GM23248 (cell line): ENCODE data around the gene ZBTB42. TPM values are rescaled to one million over a fixed set of nuclear protein-coding genes. Genes with fewer than 3 reads are reported as not detected.
A peak's percentile ranks its signal among the peaks of the same experiment; 100 is the strongest.

Experiments
- DNase-seq: peaks from one replicate; pipeline ENCODE4 v3.0.0-alpha.2; 2015
- H2AFZ ChIP-seq: fragments of 200-600 bp; sonication (generic); 2 replicates; pipeline ENCODE4 v1.6.1; 2016; ENCODE audit warnings: antibody characterized with exemption
- H3F3A ChIP-seq: fragments of 200-600 bp; sonication (generic); 2 replicates; pipeline ENCODE4 v1.6.1; 2016; ENCODE audit warnings: mild to moderate bottlenecking, antibody characterized with exemption, mixed run types; ENCODE audit not compliant: insufficient read depth
- H3K27ac ChIP-seq: fragments of 200-600 bp; sonication (generic); 2 replicates; pipeline ENCODE4 v1.5.1; 2016; ENCODE audit warnings: mild to moderate bottlenecking
- H3K27me3 ChIP-seq: fragments of 200-600 bp; sonication (generic); replicated peaks from 2 replicates; pipeline ENCODE4 v1.6.1; 2016; ENCODE audit warnings: mild to moderate bottlenecking; ENCODE audit not compliant: insufficient read depth
- H3K36me3 ChIP-seq: fragments of 200-600 bp; sonication (generic); 2 replicates; pipeline ENCODE4 v1.6.1; 2016; ENCODE audit warnings: low read depth, mild to moderate bottlenecking
- H3K4me1 ChIP-seq: fragments of 200-600 bp; sonication (generic); 2 replicates; pipeline ENCODE4 v1.6.1; 2016; ENCODE audit warnings: mild to moderate bottlenecking; ENCODE audit not compliant: insufficient read depth
- H3K4me2 ChIP-seq: fragments of 200-600 bp; sonication (generic); one replicate; pipeline ENCODE4 v1.6.1; 2016; ENCODE audit warnings: mild to moderate bottlenecking; ENCODE audit not compliant: unreplicated experiment
- H3K4me3 ChIP-seq: fragments of 200-600 bp; sonication (generic); 2 replicates; pipeline ENCODE4 v1.5.1; 2016; ENCODE audit warnings: mild to moderate bottlenecking
- H3K79me2 ChIP-seq: fragments of 200-600 bp; sonication (generic); 2 replicates; pipeline ENCODE4 v1.6.1; 2016; ENCODE audit warnings: mild to moderate bottlenecking; ENCODE audit not compliant: insufficient read depth
- H3K9ac ChIP-seq: fragments of 200-600 bp; sonication (generic); 2 replicates; pipeline ENCODE4 v1.6.1; 2016; ENCODE audit warnings: mild to moderate bottlenecking
- H3K9me2 ChIP-seq: fragments of 200-600 bp; sonication (generic); 2 replicates; pipeline ENCODE4 v1.6.1; 2016; ENCODE audit warnings: mixed run types, mild to moderate bottlenecking, moderate library complexity; ENCODE audit not compliant: insufficient read depth
- H3K9me3 ChIP-seq: fragments of 200-600 bp; sonication (generic); one replicate; pipeline ENCODE4 v1.6.1; 2017; ENCODE audit warnings: low read depth
- H4K20me1 ChIP-seq: fragments of 200-600 bp; sonication (generic); 2 replicates; pipeline ENCODE4 v1.6.0; 2016; ENCODE audit not compliant: insufficient read depth
- EZH2 ChIP-seq: fragments of 200-600 bp; sonication (generic); IDR thresholded peaks from 2 replicates; pipeline ENCODE4 v1.6.1; 2018; ENCODE audit warnings: antibody characterized with exemption, mild to moderate bottlenecking; ENCODE audit not compliant: insufficient read depth, poor library complexity, severe bottlenecking
- EZH2phosphoT487 ChIP-seq: fragments of 200-600 bp; sonication (generic); IDR thresholded peaks from 2 replicates; pipeline ENCODE4 v1.6.1; 2018; ENCODE audit warnings: antibody characterized with exemption, moderate library complexity, mild to moderate bottlenecking, low read depth; ENCODE audit not compliant: insufficient read depth
- WGBS, 2 experiments: methylation state at CpG; one replicate each; pipeline ENCODE4 v1.1.6; 2015 to 2017; ENCODE audit warnings: low lambda C conversion rate in 2 of 2, low coverage in 1 of 2; ENCODE audit errors: missing lambda C conversion rate in 2 of 2; 5-methylcytosine and 5-hydroxymethylcytosine counted together
- in situ Hi-C: fragments of 300-500 bp; cut with MboI; formaldehyde crosslinking; loops from 2 replicates; pipeline ENCODE4 v1.15.0; 2020
- polyA plus RNA-seq: library from polyadenylated mRNA; unstranded; fragments of >200 nt; fragmentation: Nextera tagmentation; extraction: Ambion mirVana; gene quantifications from 2 replicates; pipeline ENCODE4 v1.2.1, GENCODE V29; 2016
- total RNA-seq: library from RNA; depleted of rRNA; stranded (reverse); fragments of >200 nt; shearing (Covaris generic); gene quantifications from 2 replicates; pipeline ENCODE4 v1.2.3, GENCODE V29; 2014

ZBTB42 gene
- total and polyA plus RNA-seq, 2 experiments from 2014 or later = 0.56 to 2.4 TPM

- no peak for DNase-seq
- H3F3A ChIP-seq = peaks cover 3% of the 10 kb centered on the region; the same call in 1 of the 2 replicates
Measured at GRCh38 chr14:104804481-104805325, 3.8 kb downstream of the ZBTB42 start.

GRCh38 chr14:104805326-104805678 is 4.4 kb downstream of the ZBTB42 start:
- TF ChIP-seq EZH2phosphoT487 = no peak
- no peak for TF ChIP-seq EZH2
- Histone ChIP-seq H3K9me3 (no peaks in the 10 kb centered on the region), H2AFZ (no peak overlapping the region), H3K9ac (no peak overlapping the region), H3K36me3 (no peaks in the 10 kb centered on the region), H3K4me3 (no peak overlapping the region), H3F3A (no peaks in the 10 kb centered on the region), H3K4me1 (peaks cover 4% of the 10 kb centered on the region; the same call in 1 of the 2 replicates), H3K27ac (no peak overlapping the region), H3K27me3 (no peaks in the 10 kb centered on the region), H3K4me2 (peak overlapping the region; percentile 25), H3K79me2 (no peaks in the 10 kb centered on the region), H3K9me2 (no peaks in the 10 kb centered on the region), H4K20me1 (no peaks in the 10 kb centered on the region)
- WGBS, 2 experiments = 49 to 60% methylated on average over 3 of the region's 3 CpGs
- in situ Hi-C loops = no loop called here
- DNase-seq = peak; percentile 82

More at GRCh38 chr14:104804481-104805325, 3.8 kb downstream of the ZBTB42 start:
- no peaks in the 10 kb centered on the region for H3K27me3 ChIP-seq
- H3K9me2 ChIP-seq = no peaks in the 10 kb centered on the region
- peaks cover 7% of the 10 kb centered on the region; the same call in 1 of the 2 replicates for H3K4me1 ChIP-seq
- H3K36me3 ChIP-seq = no peaks in the 10 kb centered on the region
- no peak overlapping the region for H2AFZ ChIP-seq
- H3K4me2 ChIP-seq = no peak overlapping the region
- H3K9me3 ChIP-seq = no peaks in the 10 kb centered on the region
- H3K79me2 ChIP-seq = no peaks in the 10 kb centered on the region
- TF ChIP-seq EZH2 (no peak), EZH2phosphoT487 (no peak)
- WGBS, 2 experiments = 75 to 82% methylated on average over 17 to 18 of the region's 18 CpGs
- no peak overlapping the region for H3K27ac ChIP-seq
- H3K9ac ChIP-seq = no peak overlapping the region
- no peaks in the 10 kb centered on the region for H4K20me1 ChIP-seq
- H3K4me3 ChIP-seq = no peak overlapping the region
- in situ Hi-C loops = no loop called here

- 68 to 80% methylated on average over 14 of the region's 14 CpGs for WGBS, 2 experiments
- in situ Hi-C loops = no loop called here
- TF ChIP-seq EZH2phosphoT487 (no peak), EZH2 (no peak)
- Histone ChIP-seq H4K20me1 (no peaks in the 10 kb centered on the region), H3F3A (no peaks in the 10 kb centered on the region), H2AFZ (no peak overlapping the region), H3K4me3 (no peak overlapping the region), H3K4me1 (peaks cover 4% of the 10 kb centered on the region; the same call in 1 of the 2 replicates), H3K9ac (no peak overlapping the region), H3K4me2 (peak overlapping the region; percentile 25), H3K36me3 (no peaks in the 10 kb centered on the region), H3K27ac (no peak overlapping the region), H3K27me3 (no peaks in the 10 kb centered on the region), H3K79me2 (no peaks in the 10 kb centered on the region), H3K9me3 (no peaks in the 10 kb centered on the region), H3K9me2 (no peaks in the 10 kb centered on the region)
- DNase-seq = no peak
Measured at GRCh38 chr14:104805941-104806624, 5.2 kb downstream of the ZBTB42 start.

- Histone ChIP-seq H2AFZ (no peak overlapping the region), H3K27me3 (no peaks in the 10 kb centered on the region), H3K9ac (no peak overlapping the region), H4K20me1 (no peaks in the 10 kb centered on the region), H3K4me2 (no peak overlapping the region), H3K4me3 (no peak overlapping the region), H3K9me3 (no peaks in the 10 kb centered on the region), H3K4me1 (peaks cover 4% of the 10 kb centered on the region; the same call in 1 of the 2 replicates), H3K79me2 (no peaks in the 10 kb centered on the region), H3K9me2 (no peaks in the 10 kb centered on the region), H3F3A (no peaks in the 10 kb centered on the region), H3K36me3 (no peaks in the 10 kb centered on the region), H3K27ac (no peak overlapping the region)
- TF ChIP-seq EZH2 (no peak), EZH2phosphoT487 (no peak)
- in situ Hi-C loops = no loop called here
- 95 to 96% methylated on average over 10 of the region's 10 CpGs for WGBS, 2 experiments
- no peak for DNase-seq
Measured at GRCh38 chr14:104806625-104807465, 5.9 kb downstream of the ZBTB42 start.
